TTC549 (cell line): ENCODE measurements around the gene SFSWAP.
"Not testable (repeated sequence)": the region's sequence is repeated elsewhere in the genome, so short reads cannot be mapped to it uniquely, and the experiment has no call there.

Experiments used
- FAIRE-seq: peaks from 2 replicates; lab custom pipeline; 2012; peaks lifted over from hg19 to GRCh38; lab: Jason Lieb, UNC

Gene SFSWAP

GRCh38 chr12:131761638-131762037, 50.7 kb downstream of the SFSWAP start:
- FAIRE-seq, result no peak

DNA sequence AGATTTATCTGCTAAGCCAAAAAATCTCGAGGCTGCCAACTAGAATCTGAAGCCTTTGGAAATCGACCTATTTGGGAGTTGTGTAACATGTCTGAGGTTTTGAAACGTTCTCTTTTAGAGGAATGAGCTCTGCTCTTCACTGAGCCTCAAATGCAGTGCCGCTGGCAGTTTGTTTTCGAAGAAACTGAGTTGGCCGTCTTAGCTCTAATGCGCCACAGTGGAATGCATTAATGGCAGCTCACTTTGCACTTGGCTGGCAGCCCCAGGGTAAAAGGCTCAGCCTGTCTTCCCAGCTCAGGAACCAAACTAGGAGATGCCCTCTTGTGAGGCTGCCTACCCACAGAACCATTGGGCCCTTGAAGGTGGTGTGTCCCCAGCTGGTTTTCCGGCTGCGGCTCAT, 53.8 kb downstream of the SFSWAP start:
- no peak for FAIRE-seq

DNA sequence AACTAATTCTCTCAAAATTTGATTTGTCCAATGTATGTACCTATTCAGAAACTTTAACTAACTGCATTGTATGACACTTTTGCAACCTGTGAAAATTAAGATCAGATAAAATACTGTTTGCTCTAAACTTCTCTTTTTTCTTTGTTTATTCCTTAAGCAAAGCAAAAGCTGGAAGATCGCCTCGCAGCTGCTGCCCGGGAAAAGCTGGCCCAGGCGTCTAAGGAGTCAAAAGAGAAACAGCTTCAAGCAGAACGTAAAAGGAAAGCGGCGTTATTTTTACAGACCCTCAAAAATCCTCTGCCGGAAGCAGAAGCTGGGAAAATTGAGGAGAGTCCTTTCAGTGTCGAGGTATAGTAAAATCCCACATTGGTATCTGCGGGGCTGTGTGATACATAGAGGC, 55.1 kb downstream of the SFSWAP start:
- no peak for FAIRE-seq

DNA sequence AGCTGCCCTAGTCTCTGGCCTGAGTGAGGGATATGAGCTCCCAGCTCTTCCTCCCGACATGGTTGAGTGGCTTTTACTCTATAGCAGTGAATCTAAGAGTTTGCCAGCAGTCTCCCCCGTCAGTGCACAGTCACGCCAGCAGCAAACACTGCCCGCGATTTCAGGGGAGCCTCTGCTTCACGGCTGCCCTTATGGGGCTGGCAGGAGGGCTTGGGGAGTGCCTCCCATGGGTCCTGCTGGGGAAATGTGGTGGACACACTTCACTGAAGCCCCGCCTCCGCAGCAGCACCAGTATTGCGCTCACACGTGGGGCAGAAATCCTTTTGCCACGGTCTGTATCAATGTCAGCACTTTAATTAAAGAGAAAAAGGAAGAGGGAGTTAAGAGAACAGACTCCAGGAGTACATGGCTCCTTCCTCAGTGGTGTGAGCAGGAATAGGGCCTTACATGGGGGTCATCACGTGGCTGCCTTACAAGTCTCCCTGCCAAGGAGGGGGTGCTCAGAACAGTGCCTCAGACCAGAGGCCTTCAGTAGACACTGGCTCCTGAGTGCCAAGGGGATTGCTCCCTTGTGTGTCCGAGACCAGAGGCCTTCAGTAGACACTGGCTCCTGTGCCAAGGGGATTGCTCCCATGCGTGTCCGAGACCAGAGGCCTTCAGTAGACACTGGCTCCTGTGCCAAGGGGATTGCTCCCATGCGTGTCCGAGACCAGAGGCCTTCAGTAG, 55.7 kb downstream of the SFSWAP start:
- FAIRE-seq, result no peak

- no peak for FAIRE-seq
Measured at GRCh38 chr12:131770120-131770519, 59.2 kb downstream of the SFSWAP start.

- FAIRE-seq, result no peak
Measured at GRCh38 chr12:131771965-131772364, 61.1 kb downstream of the SFSWAP start.

GRCh38 chr12:131773582-131774221, 62.8 kb downstream of the SFSWAP start:
- FAIRE-seq, result no peak

DNA sequence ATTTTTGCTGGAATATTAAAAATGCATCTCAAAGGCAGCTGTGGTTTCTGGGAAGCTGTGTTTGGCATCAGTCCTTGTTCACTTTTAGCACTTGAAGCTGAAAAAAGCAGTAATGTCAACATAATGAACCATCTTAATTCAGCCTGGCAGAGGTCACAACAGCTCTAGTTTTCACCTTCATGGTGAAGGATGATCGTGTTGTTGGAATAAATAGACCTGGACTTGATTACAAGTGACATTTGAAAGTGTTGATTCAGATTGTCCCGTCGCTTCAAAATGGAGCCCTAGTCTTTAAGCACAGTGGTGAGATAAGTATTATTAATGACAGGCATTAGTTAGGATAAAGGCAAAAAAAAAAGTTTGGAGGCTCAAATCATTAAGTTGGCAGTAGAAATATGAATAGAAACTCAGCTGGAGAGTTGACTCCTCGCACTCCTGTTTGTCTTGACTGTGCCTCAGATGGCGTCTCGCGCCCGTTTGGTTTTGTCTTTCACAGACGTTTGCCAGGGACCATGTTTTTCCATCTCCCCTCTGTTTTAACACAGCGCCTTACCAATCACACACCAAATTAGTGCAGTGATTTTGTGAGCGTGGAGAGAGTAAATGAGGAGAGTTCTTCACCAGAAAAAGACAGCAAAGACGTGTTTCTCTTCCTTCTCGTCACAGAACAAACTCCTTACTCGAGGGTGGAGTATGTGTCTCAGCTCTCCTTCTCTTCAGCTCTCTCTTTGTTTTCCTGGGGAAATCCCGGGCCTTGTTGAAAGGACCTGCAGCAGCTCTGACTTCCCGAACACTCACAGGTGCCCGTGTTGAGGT, 63.9 kb downstream of the SFSWAP start:
- FAIRE-seq, result no peak

- no peak for FAIRE-seq
Measured at GRCh38 chr12:131775392-131776236, 64.7 kb downstream of the SFSWAP start.

- no peak for FAIRE-seq
Measured at GRCh38 chr12:131776237-131776889, 65.5 kb downstream of the SFSWAP start.

DNA sequence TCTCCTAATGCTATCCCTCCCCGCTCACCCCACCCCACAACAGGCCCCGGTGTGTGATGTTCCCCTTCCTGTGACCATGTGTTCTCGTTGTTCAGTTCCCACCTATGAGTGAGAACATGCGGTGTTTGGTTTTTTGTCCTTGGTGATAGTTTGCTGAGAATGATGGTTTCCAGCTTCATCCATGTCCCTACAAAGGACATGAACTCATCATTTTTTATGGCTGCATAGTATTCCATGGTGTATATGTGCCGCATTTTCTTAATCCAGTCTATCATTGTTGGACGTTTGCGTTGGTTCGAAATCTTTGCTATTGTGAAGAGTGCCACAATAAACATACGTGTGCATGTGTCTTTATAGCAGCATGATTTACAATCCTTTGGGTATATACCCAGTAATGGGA, 66.4 kb downstream of the SFSWAP start:
- not testable (repeated sequence) for FAIRE-seq

DNA sequence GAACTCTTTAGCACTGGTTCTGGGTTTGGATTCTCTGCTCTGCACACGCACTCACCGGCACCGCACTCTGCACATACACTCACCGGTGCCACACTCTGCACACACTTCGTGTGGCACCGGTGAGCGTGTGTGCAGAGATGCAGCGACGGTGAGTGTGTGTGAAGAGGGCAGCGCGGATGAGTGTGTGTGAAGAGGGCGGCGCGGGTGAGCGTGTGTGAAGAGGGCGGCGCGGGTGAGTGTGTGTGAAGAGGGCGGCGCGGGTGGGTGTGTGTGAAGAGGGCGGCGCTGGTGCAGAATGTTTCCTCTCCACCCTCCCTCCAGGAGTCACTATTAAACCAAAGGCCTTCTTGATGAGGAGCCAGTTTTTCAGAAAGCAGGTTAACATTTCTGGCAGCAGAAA, 68.1 kb downstream of the SFSWAP start:
- no peak for FAIRE-seq

DNA sequence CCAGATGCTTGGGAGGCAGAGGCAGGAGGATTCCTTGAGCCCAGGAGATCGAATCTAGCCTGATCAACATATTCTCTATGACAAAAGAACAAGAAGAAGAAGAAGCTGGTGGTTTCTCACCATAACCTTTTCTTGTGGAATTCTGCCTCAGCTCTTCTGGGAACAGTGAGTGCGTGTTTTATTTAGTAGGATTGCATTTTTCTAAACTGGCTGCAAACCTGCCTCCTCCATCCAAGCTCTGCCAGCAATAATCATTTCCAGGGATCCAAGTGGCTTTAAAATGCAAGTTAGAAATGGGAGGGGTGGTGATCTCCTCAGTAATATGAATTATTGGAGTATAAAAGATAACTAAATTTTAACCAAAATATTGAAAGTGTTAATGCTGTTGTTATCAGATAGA, 71.2 kb downstream of the SFSWAP start:
- no peak for FAIRE-seq

DNA sequence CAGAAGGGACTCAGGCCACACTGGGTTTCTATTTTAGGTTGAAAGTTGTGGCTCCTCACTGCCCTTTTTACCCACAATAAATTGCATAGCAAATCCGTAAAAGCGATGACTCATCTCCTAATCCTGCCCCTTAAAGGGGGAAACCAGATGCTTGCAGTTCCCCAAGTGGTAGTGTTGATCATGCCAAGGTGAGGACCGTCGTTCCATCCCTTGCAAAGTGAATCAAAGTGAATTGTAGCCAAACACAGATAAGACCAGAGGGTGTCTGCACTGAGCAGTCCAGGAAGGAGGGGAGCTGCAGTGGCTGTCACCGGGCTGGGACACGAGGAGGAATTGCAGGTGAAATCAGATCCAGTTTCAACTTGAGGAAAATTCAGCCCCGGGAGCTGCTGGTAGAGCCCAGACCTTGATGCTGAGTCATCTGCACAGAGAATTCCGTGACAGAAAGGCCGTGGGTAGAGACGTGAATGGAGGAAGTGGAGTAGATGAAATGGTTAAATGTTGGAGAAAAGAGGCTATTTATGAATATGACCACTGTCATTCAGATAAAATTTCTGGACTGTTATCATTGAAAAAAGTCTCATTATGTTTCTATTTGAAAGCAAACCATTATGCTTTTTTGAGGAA, 73.1 kb downstream of the SFSWAP start:
- no peak for FAIRE-seq

DNA sequence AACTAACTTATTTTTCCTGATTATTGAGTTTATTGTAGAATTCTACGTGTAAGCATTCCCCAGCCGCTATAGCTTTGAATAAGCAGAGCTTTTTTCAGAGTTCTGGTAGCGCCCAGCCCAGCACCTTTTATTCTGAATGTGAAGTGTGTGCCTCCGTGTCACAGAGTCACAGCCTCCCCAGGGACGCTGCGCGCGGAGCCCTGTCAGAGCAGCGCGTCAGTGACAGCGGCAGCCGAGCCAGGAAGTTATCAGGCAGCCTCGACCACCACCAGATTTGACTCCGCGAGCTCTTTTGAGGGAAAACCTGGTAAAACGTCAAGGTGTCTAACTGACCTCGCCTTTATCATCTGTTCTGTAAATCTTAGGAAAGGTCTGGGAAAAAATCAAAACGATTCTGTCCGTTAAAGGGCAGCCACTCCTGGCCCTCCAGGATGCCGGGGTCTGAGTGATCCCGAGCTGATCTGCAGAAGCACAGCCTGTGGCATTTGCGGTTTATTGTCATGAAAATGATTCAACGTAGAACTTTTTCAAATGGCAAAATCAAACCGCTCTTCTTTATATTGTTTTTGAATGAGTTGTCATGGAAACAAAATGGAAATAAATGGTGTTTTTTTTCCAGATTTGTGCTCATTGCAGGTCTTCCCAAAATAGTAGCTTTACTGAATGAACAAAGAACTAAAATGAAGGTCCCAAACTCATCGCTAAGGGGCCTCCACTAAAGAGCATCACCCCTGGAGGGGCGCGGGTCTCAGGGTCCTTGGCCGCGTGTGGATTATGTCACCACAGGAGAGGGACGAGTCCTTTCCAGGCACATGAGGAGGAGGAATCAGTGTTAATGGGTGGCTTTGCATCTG, 74.2 kb downstream of the SFSWAP start:
- no peak for FAIRE-seq

DNA sequence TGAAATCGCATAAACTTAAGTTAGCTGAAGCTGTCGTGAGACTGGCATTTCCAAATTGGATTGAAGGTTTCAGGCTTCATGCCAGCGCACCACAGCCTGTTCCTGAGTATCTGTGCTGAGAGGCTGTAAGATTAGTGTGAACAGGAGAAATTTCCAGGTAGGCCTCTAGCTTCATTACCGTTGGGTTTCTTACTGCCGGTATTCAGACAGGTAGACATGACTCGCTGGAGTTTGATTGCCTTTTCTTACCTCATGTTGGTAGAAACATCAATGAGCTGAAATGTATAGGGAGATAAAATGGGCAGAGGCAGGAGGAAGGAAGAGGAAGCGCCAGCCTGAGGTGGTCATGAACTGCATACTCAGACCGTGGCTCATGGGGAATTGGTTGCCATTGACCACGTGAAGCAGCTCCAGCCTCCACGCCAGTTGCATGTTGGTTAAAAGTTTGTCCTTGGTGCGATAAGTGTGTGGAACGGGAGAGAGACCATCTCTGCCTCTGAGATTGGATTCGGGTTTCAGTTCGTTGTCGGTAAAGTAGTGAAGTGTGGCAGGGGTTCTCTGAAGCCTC, 75.0 kb downstream of the SFSWAP start:
- no peak for FAIRE-seq

GRCh38 chr12:131786331-131786730, 75.4 kb downstream of the SFSWAP start:
- no peak for FAIRE-seq

DNA sequence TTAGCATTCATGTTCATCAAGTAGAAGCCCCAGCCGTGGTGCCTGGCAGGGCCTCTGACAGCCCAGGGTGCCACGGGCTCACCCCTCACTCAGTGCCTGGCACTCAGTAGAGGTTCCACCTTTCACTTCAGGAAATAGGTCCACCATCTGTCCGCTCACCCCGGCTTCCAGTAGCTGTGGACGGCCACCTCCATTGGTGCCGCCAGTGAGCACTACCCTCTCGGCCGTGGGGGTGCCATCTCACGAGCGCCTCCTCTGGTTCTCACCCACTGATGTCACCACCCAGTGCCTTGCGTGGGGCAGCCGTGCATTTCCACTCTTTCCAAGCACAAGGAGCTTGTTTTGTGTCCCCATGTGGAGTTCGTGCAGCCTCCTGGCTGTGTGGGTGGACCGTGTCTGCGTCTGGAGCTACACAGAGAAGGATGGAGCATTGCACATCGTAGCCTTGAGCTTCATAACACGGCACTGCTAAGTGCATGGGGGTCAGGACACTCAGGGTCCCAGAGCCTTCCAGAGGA, 76.3 kb downstream of the SFSWAP start:
- no peak for FAIRE-seq

DNA sequence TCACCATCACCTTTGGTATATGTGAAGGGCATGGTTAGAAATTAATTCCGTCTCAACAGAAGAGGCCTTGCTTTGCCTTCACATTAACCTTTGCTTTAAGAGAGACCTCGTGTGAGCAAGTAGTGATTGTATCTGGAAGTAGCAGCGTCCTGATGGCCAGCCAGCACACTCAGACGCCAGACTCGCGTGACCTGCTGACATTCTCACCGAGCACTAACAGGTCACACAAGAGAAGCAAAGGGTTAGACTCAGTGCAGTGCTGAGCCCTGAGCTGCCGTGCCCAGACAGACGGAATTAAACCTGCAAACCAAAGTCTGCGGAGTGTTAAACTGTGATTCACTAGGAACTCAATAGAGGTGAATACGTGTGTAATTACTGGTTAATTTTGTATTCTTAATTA, 77.2 kb downstream of the SFSWAP start:
- FAIRE-seq, result no peak

DNA sequence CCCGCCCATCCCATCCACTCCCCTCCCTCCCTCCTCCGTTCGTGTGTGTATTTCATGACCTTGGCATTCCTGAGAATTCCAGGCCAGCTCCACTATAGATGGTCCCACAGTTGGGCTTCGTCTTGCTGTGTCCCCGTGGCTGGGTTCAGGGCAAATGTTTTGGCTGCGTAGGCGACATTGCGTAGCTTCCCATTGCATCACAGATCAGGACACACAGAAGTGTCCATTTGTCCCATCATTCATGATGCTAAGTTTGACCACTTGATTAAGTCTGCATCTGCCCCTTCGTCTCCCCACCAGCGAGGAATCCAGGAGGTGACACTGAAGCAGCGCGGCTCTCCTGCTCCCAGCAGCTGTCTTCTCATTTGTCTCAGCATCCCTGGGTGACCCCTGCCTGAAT, 78.7 kb downstream of the SFSWAP start:
- FAIRE-seq, result no peak
